Kidney glomerular epithelial cell (primary cell): ENCODE data around the gene ZFP82.

ENCODE experiments used
- DNase-seq: peaks from one replicate; lab custom pipeline; 2025; lab: John Stamatoyannopoulos, UW

The ZFP82 gene

DNA sequence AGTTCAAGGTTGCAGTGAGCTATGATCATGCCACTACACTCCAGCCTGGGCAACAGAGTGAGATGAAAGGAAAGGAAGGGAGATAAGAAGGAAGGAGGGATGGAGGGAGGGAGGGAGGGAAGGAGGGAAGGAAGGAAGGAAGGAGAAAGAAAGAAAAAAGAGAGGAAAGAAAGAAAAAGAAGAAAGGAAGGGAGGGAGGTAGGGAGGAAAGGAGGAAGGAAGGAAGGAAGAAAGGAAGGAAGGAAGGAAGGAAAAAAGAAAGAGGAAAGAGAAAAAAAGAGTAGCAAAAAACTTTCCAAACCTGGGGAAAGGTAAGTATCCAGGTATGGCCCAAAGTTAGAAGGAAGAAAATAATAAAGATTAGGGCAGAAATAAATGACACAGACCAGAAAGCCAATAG lies 46.6 kb downstream of the ZFP82 start:
- no peak for DNase-seq

DNA sequence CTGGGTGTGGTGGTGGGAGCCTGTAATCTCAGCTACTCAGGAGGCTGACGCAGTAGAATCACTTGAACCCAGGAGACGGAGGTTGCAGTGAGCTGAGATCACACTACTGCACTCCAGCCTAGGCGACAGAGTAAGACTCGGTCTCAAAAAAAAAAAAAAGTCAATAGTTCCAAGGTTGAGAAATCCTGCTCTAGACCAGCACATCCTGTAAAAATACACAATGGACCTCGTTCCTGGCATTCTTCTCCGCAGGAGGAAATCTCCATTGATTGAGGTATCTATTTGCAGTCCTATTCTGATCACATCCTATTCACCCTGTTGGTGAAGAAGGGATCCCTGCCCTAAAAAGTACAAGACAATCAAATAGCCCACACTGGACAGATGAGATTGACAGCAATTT lies 54.6 kb downstream of the ZFP82 start:
- no peak for DNase-seq
